HFFc6 (cell line): ENCODE results near the gene NUFIP2. TPM values are rescaled to one million over a fixed set of nuclear protein-coding genes. Genes with fewer than 3 reads are reported as not detected.
A peak's percentile ranks its signal among the peaks of the same experiment; 100 is the strongest.

Source experiments
- DNase-seq: peaks from one replicate; pipeline ENCODE4 v3.0.0-alpha.2; 2018
- H3K27ac Mint-ChIP-seq: 2 replicates; pipeline ENCODE4 v1.8.0; 2020; ENCODE audit warnings: mild to moderate bottlenecking, mixed read lengths
- H3K27me3 Mint-ChIP-seq: 2 replicates; pipeline ENCODE4 v1.8.0; 2021; ENCODE audit warnings: mild to moderate bottlenecking, moderate library complexity, mixed read lengths; ENCODE audit not compliant: insufficient read depth
- H3K36me3 Mint-ChIP-seq: 2 replicates; pipeline ENCODE4 v1.8.0; 2021; ENCODE audit warnings: low read depth, mixed read lengths
- H3K4me1 Mint-ChIP-seq: 2 replicates; pipeline ENCODE4 v1.8.0; 2020; ENCODE audit warnings: low read depth, mixed read lengths
- H3K4me3 Mint-ChIP-seq: 2 replicates; pipeline ENCODE4 v1.8.0; 2020; ENCODE audit warnings: mild to moderate bottlenecking, moderate library complexity, mixed read lengths
- H3K9me3 Mint-ChIP-seq: 2 replicates; pipeline ENCODE4 v1.8.0; 2020; ENCODE audit warnings: mild to moderate bottlenecking, mixed read lengths
- CTCF ChIP-seq: fragments of 200-600 bp; sonication (generic); IDR thresholded peaks from 2 replicates; pipeline ENCODE4 v1.5.0; 2021; ENCODE audit warnings: antibody characterized with exemption, mild to moderate bottlenecking
- total RNA-seq, 6 experiments: library from RNA; stranded (reverse); fragmentation: NEBNext Ultra II Directional; extraction: Animal tissue kit (Norgen Biotek cat#: 25700); gene quantifications; 2 replicates in 1 of 6; 3 replicates in 5 of 6; pipeline ENCODE4 v1.2.3, GENCODE V29; 2021

The NUFIP2 gene
- total RNA-seq, 6 experiments from 2014 or later = 43.8 to 51.8 (median 49.9) TPM

- H3K4me3 Mint-ChIP-seq = peak overlapping the region; percentile 82
- H3K27ac Mint-ChIP-seq = peak overlapping the region; percentile 79
- H3K4me1 Mint-ChIP-seq = peaks cover 94% of the 10 kb centered on the region
- H3K27me3 Mint-ChIP-seq = peaks cover 7% of the 10 kb centered on the region; the same call in 1 of the 2 replicates
- no peak for DNase-seq
- TF ChIP-seq CTCF = no peak
- H3K9me3 Mint-ChIP-seq = no peaks in the 10 kb centered on the region
- peaks cover 17% of the 10 kb centered on the region for H3K36me3 Mint-ChIP-seq
Measured at GRCh38 chr17:29255926-29256522, 37.9 kb downstream of the NUFIP2 start.

GRCh38 chr17:29253037-29253436 is 40.9 kb downstream of the NUFIP2 start:
- TF ChIP-seq CTCF = peak; percentile 23; the same call in 1 of the 2 replicates
- Mint-ChIP-seq H3K27me3 (peaks cover 7% of the 10 kb centered on the region; the same call in 1 of the 2 replicates), H3K4me1 (peaks cover 90% of the 10 kb centered on the region), H3K27ac (peak overlapping the region; percentile 92), H3K9me3 (no peaks in the 10 kb centered on the region), H3K36me3 (peaks cover 12% of the 10 kb centered on the region), H3K4me3 (no peak overlapping the region; the same call in 1 of the 2 replicates)
- DNase-seq = no peak

- Mint-ChIP-seq H3K9me3 (no peaks in the 10 kb centered on the region), H3K4me3 (peak overlapping the region; percentile 28), H3K4me1 (peaks cover 84% of the 10 kb centered on the region), H3K27ac (peak overlapping the region; percentile 92), H3K36me3 (peaks cover 12% of the 10 kb centered on the region), H3K27me3 (peaks cover 7% of the 10 kb centered on the region; the same call in 1 of the 2 replicates)
- TF ChIP-seq CTCF = peak; percentile 77
- peak; percentile 48 for DNase-seq
Measured at GRCh38 chr17:29252101-29252791, 41.7 kb downstream of the NUFIP2 start.

DNA sequence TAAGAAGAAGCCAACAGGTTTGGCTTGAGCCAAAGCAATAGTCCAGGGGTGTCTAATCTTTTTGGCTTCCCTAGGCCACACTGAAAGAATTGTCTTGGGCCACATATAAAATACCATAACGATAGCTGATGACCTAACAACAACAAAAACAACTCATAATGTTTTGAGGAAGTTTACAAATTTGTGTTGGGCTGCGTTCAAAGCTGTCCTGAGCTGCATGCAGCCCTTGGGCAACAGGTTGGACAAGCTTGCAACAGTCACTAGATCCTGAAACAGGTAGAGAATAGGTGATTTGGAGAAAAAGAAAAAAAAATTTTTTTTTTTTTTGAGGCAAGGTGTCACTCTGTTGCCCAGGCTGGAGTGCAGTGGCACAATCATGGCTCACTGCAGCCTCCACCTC is 42.8 kb downstream of the NUFIP2 start:
- TF ChIP-seq CTCF = no peak
- peak; percentile 31 for DNase-seq
- H3K27me3 Mint-ChIP-seq = peaks cover 7% of the 10 kb centered on the region; the same call in 1 of the 2 replicates
- H3K4me3 Mint-ChIP-seq = peak overlapping the region; percentile 51; the same call in 1 of the 2 replicates
- H3K9me3 Mint-ChIP-seq = no peaks in the 10 kb centered on the region
- H3K27ac Mint-ChIP-seq = peak overlapping the region; percentile 92
- H3K36me3 Mint-ChIP-seq = peaks cover 12% of the 10 kb centered on the region
- H3K4me1 Mint-ChIP-seq = peaks cover 84% of the 10 kb centered on the region

GRCh38 chr17:29250666-29251065 is 43.3 kb downstream of the NUFIP2 start:
- TF ChIP-seq CTCF = no peak
- H3K36me3 Mint-ChIP-seq = peaks cover 12% of the 10 kb centered on the region
- H3K27ac Mint-ChIP-seq = peak overlapping the region; percentile 92
- H3K4me1 Mint-ChIP-seq = peaks cover 79% of the 10 kb centered on the region
- H3K9me3 Mint-ChIP-seq = no peaks in the 10 kb centered on the region
- peak overlapping the region; percentile 51 for H3K4me3 Mint-ChIP-seq
- DNase-seq = peak; percentile 89
- H3K27me3 Mint-ChIP-seq = peaks cover 7% of the 10 kb centered on the region; the same call in 1 of the 2 replicates
